HK-2 (cell line): Measurements from ENCODE around the gene ST13.
"Not testable (repeated sequence)": the region's sequence is repeated elsewhere in the genome, so short reads cannot be mapped to it uniquely, and the experiment has no call there.

Experiments
- DNase-seq: peaks from one replicate; pipeline ENCODE4 v3.0.0-alpha.2; 2018; ENCODE audit not compliant: unreplicated experiment

Gene ST13

DNA sequence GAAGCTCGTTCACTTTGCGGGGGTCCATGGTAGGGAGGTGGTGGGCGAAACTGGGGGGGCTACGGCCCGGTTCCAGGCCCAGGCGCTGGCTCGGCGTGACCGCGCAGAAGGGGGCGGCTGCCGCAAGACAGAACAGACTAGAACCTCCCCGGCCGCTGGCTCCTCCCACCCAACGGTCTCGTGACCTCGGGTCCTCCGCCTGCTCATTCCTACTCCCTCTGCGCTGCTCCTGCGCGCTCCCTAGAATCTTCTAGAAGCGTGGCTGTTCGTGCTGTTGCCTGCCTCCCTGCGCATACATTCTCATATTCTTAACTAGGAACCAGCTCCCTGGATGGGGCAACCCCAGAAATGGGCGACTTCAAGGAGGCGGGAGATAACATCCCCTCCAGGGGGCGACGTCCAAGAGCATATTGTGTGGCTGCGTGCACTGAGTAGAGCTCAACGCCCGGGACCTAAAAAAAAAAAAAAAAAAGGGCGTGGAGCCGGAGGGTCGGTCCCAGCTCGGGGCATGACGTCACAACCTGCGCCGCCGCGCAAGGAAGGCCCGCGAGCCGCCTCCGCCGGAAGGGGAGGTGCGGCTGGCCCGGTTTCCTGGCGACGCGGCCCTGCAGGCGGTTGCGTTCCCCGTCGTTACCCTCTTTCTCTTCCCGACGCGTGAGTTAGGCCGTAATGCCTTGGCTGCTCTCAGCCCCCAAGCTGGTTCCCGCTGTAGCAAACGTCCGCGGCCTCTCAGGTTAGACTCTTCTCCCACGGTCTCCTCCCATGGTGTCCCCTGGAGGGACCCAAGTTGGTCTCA, at the start of gene ST13, which contains the start of gene XPNPEP3:
TSS of gene ST13 (minus strand) at position 127 of the 796 bp plus-strand sequence. CDS start at position 28, 99 bp downstream.
TSS of gene XPNPEP3 (plus strand) at position 636 of the 796 bp plus-strand sequence. CDS start at position 670, 34 bp downstream.
- peak; percentile 91 for DNase-seq

DNA sequence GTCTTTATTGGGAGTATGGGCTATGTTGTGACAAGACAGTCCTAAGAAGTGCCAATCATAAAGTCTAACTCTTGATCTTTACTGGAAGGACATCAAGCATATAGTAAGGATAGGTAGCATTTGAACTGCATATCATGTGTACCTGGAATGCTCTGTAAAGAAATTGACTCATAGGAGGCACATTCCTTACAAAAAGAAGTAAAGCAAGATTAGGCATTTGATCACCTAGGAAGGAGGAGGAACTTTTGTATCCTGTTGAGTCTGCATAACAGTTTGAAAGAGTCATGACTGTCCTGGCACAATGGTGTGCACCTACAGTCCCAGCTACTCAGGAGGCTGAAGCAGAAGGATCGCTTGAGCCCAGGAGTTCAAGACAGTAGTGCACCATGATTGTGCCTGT, 47.7 kb upstream of the ST13 start:
- no peak for DNase-seq

DNA sequence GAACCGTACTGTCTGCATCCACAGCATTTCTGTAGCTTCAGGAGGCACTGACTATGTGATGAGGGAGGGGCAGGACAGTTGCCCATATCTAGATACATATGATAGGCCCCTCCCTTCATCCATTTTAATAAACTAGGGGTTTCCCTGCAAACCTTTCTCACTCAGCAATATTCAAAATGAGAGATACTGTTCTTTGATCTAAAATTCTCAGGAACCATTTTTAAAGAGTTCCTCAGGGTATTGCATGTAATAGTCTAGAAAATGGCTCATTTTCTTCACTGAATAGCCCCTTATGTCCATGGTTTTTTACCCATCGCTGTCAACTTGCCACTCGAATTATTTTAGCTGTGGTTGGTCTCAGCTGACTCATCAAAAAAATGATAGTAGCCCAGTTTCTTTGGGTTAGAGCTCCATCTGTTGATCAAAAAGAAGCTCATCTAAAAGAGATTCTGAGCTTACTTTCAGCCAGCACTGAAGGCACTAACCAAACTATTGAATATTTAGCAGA, 42.5 kb upstream of the ST13 start:
- DNase-seq = no peak

DNA sequence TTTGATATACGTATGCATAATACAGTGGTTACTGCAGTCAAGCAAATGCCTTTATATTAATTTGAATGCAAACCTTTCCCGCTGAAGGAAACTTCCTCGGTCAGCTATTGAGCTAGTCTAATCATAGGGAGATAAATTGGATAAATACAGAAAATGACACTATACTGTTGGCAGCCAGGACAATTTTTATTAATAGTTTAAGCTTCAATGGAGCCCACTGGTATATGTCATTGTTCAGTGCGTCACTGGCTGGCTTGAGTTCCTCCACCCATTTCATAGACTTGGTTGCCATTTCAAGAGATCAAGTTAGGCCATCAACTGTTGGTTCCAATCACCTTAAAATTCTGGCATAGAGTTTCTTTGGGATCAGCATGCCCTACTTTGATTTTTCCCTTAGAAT, 38.0 kb upstream of the ST13 start:
- DNase-seq = no peak

DNA sequence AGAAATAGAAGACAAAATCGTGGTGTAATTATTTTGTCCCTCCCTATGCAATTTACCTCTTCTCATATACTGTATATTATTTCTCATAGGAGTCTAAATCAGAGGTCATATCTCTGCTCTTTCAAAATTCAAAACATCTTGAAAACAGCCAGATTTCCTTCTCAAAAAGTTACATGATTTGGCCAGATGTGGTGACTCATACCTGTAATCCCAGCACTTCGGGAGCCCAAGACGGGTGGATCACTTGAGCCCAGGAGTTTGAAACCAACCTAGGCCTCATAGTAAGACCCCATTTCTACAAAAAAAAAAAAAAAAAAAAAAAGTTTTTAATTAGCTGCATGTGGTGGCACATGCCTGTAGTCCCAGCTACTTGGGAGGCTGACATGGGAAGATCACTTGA, 34.4 kb upstream of the ST13 start:
- no peak for DNase-seq

DNA sequence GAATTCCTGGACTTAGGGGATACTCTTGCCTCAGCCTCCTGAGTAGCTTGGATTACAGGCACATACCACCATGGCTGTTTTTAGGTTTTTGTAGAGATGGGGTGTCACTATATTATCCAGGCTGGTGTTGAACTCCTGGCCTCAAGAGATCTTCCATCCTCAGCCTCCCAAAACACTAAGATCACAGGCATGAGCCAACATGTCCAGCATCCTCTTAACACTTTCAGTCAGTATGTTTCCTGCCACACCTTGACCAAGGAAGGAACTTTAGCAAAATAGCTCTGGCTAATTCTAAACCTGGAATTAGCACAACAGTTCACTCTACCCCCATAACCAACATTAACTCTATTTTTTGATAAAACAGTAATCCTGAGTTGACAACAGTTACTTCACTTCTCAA, 32.7 kb upstream of the ST13 start:
- DNase-seq = no peak

DNA sequence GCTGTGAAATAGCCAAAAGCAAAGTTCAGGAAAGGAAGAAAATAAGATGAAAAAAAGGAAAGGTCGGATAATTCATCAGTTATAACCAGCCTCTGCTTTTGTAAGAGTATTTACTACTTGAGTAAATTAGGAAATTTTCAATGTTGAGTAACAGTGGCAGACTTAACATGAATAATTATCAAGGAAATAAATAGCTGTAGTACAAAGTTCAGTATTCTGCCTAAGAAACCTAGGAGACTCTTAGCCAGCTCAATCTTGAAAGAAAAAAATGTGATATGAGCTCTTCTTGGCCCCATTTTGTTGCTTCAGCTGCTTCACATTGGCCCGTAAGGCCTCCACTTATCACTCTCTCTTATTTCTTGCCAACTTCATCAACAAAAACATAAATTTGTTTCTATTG, 22.5 kb upstream of the ST13 start:
- DNase-seq = no peak

DNA sequence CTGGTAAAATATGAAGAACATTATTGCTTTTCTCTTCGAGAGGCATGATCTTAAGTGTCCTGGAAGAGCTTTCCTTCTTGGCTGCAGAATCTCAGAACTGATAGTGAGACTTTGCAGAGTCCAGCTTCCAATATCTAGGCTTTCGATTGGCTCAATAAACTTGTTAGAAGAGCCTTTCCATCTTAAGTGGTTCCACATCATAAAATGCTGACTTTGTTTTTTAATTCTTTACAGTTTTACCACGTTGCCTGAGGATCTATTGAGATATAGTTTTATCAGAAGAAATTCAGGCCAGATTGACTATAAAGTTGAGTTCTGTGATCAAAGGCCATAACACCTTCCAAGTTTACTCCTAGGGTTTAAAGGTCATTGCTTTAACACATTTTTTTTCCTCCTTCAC, 21.0 kb upstream of the ST13 start:
- no peak for DNase-seq

DNA sequence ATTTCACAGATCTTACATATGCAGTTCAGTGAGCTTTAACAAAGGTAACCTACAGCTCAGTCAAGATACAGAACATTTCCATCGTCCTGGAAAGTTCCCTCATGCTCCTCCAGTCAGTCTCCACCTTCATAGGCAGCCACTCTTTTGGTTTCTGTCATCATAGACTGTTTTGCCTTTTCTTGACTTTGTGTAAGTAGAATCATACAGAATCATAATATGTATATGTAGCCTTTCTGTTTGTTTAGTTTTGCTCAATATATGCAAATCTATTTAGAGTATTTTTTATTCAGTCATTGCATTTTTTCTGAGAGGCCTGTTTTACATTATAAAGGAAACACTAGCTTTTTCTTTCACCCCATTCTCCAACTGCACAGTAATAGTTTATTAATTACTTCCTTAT, 20.5 kb upstream of the ST13 start:
- DNase-seq = no peak

DNA sequence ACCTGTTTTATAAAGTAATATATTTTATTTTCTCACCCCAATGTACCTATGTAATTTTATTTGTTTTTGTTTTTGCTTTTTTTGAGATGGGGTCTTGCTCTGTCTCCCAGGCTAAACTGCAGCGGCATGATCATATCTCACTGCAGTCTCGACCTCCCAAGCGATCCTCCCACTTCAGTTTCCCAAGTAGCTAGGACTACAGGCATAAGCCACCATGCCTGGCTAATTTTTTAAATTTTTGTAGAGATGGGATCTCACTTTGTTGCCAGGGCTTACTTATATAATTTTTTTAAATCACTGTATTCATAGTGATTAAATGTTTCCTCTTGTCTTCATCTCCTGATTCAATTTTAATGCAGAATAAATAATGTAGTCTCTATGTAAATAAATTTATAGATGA, 18.7 kb upstream of the ST13 start:
- no peak for DNase-seq

DNA sequence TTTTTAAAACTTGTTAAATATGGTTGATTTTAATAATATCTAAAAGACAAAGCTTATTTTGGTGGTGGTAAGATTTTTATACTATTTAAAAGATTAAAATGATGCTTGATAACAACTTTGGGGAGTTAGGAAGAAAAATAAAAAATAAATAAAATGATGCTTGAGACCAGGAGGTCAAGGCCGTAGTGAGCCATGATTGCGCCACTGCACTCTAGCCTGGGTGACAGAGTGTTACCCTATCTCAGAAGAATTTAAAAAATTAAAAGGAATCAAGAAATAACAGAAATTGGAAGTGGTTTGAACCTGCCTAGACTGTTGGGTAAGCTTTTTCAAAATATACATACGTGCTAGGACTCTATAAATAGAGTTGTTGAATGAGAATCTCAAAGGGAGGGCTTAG, 17.6 kb upstream of the ST13 start:
- DNase-seq = no peak

DNA sequence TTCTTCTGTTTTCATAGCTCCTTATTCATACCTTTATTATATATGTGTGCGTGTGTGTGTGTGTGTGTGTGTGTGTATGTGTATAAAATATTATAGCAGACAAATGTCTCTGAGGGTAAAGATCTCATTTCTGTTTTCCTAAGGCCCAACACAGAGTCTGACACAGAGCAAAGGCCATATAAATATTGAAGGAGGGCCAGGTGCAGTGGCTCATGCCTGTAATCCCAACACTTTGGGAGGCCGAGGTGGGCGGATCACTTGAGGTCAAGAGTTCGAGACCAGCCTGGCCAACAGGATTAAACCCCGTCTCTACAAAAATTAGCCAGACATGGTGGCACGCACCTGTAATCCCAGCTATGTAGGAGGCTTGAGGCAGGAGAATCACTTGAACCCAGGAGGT, 11.9 kb upstream of the ST13 start:
- not testable (repeated sequence) for DNase-seq

DNA sequence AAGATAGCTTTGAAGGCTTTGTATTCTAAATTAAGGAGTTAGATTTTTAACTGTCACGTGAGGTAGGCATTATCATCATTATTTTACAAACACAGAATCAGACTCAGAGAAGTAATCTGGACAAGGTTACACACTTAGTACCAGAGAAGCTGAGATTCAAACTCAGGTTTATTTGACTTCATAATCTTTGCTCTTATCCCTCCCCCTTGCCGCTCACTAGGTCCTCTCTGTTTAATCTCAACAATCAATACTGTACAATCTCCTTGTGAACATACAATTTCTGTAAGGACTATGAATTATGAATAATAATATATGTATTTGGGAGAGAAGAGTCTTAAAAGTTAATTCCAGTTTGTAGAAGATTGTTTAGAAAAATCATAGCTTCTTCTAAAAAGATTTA, 10.7 kb upstream of the ST13 start:
- no peak for DNase-seq

DNA sequence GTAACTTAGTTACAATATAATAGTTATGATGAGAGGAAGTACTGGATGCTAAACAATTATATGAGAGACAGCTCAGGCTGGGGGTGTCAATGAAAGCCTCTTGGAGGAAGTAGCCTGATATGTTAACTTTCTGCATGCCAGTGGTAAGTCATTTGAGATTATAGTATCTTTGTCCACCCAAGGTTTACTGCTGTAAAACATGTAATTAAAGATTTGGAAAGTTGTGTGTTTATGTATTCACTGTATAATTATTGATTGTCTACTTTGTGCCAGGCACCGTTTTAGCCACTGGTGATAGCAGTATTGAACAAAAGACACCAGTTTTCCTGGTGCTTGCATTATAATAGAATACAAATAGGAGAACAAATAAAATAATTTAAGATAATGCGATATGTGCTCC, 6.1 kb upstream of the ST13 start:
- no peak for DNase-seq

DNA sequence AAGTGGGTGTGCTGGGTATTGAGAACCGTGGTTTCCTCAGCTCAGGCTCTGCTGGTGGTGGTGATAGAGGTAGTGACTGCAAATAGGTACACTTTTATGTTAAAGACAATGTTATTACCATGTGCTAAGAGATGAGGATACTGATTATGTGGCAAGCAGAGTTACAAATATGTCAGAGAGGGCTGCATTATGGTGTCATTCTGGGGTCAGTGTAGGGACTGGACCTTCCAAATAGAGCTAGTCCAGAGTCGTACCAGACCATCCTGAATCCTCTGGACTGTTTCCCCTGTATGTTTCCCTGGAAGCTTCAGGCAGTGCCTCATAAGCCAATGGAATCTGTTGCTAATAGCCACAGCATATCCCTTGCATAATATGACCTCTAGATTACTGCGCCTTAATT, 5.6 kb upstream of the ST13 start, which contains the start of gene DNAJB7:
TSS of gene DNAJB7 (minus strand) at position 101 of the 400 bp plus-strand sequence. CDS start 119 bp downstream, outside the sequence.
- no peak for DNase-seq

DNA sequence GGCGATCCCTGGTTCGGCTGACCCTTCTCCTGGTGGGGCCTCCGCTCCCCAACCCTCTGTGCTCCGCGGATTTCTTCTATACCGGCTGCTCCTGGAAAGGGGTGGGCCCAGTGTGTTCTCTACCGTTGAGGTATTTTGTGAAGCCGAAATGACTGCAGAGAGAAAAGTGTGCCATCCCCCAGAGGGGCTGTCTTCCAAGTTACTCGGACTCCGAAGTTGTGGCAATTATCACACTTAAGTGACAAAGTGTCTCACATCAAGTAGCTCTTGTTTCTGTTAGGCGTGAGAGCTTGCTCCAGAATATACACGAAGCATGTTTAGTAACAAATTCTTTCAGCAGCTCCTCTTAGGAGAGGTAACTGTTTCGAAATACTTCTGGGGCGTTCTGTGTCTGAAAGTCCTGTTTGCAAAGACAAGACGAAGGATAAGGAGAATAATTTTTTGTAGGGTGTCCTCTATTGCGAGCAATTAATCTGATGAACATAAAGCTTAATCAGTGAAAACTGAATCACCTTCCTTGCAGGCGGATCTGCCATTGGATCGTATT, 943 bp upstream of the ST13 start:
- no peak for DNase-seq

DNA sequence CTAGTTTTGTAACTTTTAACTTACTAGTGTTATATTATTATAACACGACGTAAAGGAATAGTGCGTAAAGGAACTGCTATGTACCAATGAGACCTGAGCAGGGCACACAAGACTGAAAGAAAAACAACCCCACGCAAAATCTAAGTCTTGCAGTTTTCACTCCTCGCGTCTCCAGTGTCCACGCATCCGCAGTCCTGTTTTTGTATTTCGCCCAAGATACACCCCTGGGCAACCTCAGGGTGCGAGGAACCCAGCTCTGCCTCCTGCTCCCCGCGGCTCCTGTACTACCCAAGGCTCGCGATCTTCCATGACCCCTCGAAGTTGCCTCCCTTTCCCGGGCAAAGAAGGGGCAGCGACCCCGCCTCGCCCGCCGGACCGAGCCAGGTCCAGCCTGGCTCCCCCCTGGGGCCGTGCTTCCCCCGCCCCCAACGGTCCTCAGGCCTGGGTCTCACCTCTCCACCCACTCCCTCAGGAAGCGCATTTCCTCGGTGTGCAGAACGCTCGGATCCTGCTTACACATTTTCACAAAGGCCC, 393 bp downstream of the ST13 start:
- DNase-seq = peak; percentile 35

DNA sequence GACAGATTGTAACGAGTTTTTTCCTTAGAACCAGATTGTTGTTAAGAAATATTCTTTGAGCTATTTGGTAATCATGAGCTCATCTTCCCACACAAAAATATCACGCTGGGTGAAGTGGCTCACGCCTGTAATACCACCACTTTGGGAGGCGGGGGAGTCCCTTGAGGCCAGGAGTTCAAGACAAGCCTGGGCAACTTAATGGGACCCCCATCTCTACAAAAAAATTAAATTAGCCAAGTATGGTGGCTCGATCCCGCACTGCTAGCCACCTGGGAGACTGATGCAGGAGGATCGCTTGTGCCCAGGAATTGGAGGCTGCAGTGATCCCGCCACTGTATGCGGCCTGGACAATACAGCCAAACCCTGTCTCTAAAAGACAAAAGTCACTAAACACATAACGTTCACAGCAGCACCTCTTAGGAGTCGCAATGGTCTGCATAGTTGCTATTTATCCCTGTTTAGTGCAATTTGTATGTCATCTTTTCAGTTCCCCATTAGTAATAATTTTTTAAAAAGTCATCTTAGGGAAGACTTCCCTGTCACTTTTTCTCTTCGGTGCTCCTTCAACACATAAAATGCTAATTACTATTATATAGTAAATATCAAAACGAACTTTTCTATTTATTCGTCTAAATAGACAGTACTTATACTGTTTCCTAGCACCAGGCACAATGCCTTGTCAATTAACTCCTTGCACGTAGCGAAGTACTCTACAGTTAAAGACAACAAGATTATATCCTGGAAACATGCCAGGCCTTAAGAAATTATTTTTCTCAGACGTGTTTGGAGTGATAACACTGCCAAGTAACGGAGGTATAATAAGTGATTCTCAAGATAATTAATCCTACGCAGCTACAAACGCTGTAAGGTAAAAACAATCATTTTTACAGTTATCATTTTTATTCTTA, 1.1 kb downstream of the ST13 start:
- no peak for DNase-seq

DNA sequence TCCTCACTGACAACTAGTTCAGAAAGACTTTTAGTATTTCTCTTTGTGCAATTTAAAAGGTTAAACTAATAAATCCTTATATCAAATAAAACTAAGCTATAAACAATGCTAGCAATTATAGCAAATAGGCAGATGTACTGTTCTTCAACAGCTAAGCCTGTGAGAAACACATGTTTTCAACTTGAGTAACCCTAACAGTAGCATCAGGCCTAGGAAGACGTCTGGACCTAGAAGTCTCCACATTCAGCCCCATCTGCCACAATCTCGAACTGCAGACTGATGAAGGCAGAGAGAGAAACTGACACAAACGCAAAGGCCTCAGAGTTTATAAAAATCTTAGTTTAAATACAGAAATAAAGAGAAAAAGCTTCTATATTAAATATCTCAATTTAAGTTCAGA, 2.5 kb downstream of the ST13 start:
- DNase-seq = no peak

DNA sequence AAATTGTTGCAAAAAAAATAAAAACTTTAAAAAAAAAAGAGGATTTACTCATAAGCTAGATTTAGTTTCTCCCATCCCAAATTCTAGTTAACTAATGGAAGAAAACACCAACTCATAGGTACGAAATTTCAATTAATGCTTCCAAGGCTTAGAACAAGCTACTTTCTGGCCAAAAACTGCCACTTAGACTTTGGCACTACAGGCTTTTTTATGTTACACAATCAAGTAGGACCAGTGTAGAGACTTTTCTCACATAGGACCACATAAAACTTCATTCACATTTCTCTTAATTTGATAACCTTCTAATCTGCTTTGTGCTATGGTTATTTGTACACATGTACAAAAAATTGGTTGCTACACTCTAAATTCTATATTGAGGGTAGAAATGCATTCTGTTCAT, 3.1 kb downstream of the ST13 start:
- DNase-seq = no peak

DNA sequence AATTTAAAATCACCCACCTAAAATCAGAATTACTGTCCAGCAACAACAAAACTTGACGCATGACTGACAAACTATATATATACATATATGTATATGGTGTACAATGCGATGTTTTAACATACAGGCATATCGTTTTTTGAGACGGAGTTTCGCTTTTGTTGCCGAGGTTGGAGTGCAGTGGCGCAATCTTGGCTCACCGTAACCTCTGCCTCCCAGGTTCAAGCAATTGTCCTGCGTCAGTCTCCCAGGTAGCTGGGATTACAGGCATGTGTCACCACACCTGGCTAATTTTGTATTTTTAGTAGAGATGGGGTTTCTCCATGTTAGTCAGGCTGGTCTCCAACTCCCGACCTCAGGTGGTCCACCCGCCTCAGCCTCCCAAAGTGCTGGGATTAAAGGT, 10.6 kb downstream of the ST13 start:
- DNase-seq = not testable (repeated sequence)

DNA sequence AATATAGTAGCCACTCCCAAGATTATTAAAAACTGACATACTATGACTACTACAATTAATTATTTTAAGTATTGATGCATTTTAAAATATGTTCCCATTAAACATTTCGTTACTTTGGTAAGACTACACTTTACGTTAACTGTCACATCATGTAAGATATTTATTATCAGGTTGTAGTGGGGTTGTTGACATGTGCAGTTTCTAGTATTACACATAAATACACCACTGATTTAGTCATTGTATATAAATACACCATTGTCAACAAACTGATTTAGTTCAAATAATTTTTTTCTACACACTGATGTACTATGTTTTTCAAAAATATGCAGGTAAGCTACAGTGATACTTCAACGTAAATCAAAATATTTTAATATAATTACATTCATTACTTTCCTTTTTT, 11.5 kb downstream of the ST13 start:
- DNase-seq = no peak
